ENCODE data around the gene URM1. TPM values are rescaled to one million over a fixed set of nuclear protein-coding genes. Genes with fewer than 3 reads are reported as not detected.

URM1 gene
- total and polyA plus RNA-seq, 10 of the 15 experiments (the other 5 are each of a cell fraction or from before 2014, with no cell fraction given), result 7.9 to 75.8 (median 63.7) TPM

- no peak for TF ChIP-seq ZBTB33 (IDR thresholded peaks at IDR 0.05)
- no peak for TF ChIP-seq ZNF274 (IDR thresholded peaks at IDR 0.05; ENCODE audit: insufficient read depth, insufficient read length)
- TF ChIP-seq ZNF592 (IDR thresholded peaks at IDR 0.05), result no peak
- TF ChIP-seq KAT2A (conservative IDR thresholded peaks at IDR 0.05; ENCODE audit: control insufficient read depth, low read depth, low read length), result no peak
- peak; percentile 95; the same call in 1 of the 2 replicates for TF ChIP-seq RB1 (IDR thresholded peaks at IDR 0.05; ENCODE audit: borderline replicate concordance)
- TF ChIP-seq BCLAF1 (IDR thresholded peaks at IDR 0.05), result no peak
- peak; percentile 99 for TF ChIP-seq RELB (IDR thresholded peaks at IDR 0.05; ENCODE audit: low read depth)
- peak; percentile 84 for TF ChIP-seq SIX5 (IDR thresholded peaks at IDR 0.05; ENCODE audit: low read depth, low read length, severe bottlenecking)
- peak; percentile 99 for TF ChIP-seq ZBTB40 (IDR thresholded peaks at IDR 0.05; ENCODE audit: borderline replicate concordance)
- TF ChIP-seq PML (IDR thresholded peaks at IDR 0.05; ENCODE audit: low read length), result peak; percentile 9; the same call in 1 of the 2 replicates
Observed at GRCh38 chr9:128322404-128323211, 48.6 kb upstream of the URM1 start, which contains the start of the genes COQ4 and TRUB2 (continued).

All from GM12878 (cell line).